OCI-LY3 (cell line): ENCODE data around the gene POLN.

Source experiments
- H2AFZ ChIP-seq: fragments of 200-600, 300-600 bp; shearing (Covaris generic); 2 replicates; pipeline ENCODE4 v1.6.0; 2014; ENCODE audit warnings: antibody characterized with exemption, low read depth, low read length
- H3K27ac ChIP-seq: fragments of 200-600, 300-600 bp; sonication (generic); 2 replicates; pipeline ENCODE4 v1.5.1; 2014; ENCODE audit warnings: mild to moderate bottlenecking, low read length, moderate library complexity, mixed read lengths
- H3K27me3 ChIP-seq: fragments of 200-600, 300-600 bp; sonication (generic); 2 replicates; pipeline ENCODE4 v1.6.1; 2014; ENCODE audit warnings: low read depth, low read length, mixed read lengths
- H3K36me3 ChIP-seq: fragments of 200-600, 300-600 bp; sonication (generic); replicated peaks from 2 replicates; pipeline ENCODE3; 2014; ENCODE audit warnings: low read depth, low read length, mixed read lengths
- H3K4me1 ChIP-seq: fragments of 300-600, 200-600 bp; sonication (generic); 2 replicates; pipeline ENCODE4 v1.6.1; 2014; ENCODE audit warnings: low read length, mixed read lengths
- H3K4me2 ChIP-seq: fragments of 200-600, 300-600 bp; sonication (generic); 2 replicates; pipeline ENCODE4 v1.6.1; 2014; ENCODE audit warnings: low read length, mixed read lengths
- H3K4me3 ChIP-seq: fragments of 300-600, 200-600 bp; sonication (generic); 2 replicates; pipeline ENCODE4 v1.5.1; 2014; ENCODE audit warnings: antibody characterized with exemption, mild to moderate bottlenecking, low read length, moderate library complexity
- H3K79me2 ChIP-seq: fragments of 300-600, 200-600 bp; shearing (Covaris generic); 2 replicates; pipeline ENCODE4 v1.6.1; 2014; ENCODE audit warnings: mild to moderate bottlenecking, low read length, mixed read lengths
- H3K9ac ChIP-seq: fragments of 300-600, 200-600 bp; shearing (Covaris generic); 2 replicates; pipeline ENCODE4 v1.6.0; 2014; ENCODE audit warnings: mild to moderate bottlenecking, low read length, moderate library complexity
- H3K9me3 ChIP-seq: fragments of 200-600, 300-600 bp; shearing (Covaris generic); 2 replicates; pipeline ENCODE4 v1.6.1; 2014; ENCODE audit warnings: low read length, mixed read lengths; ENCODE audit not compliant: insufficient read depth
- H4K20me1 ChIP-seq: fragments of 200-600, 300-600 bp; sonication (generic); 2 replicates; pipeline ENCODE4 v1.6.1; 2016; ENCODE audit warnings: low read length, mixed read lengths; ENCODE audit not compliant: insufficient read depth
- EZH2phosphoT487 ChIP-seq: fragments of 200-600 bp; shearing (Covaris generic); IDR thresholded peaks from 2 replicates; pipeline ENCODE4 v1.6.1; 2018; ENCODE audit warnings: antibody characterized with exemption, mixed run types, low read depth
- TF ChIP-seq, protein P1 (sequence below): fragments of 200-600, 300-600 bp; sonication (generic); IDR thresholded peaks from 2 replicates; pipeline ENCODE4 v1.5.1; 2014; ENCODE audit warnings: antibody characterized with exemption, low read length, low read depth

Gene POLN

DNA sequence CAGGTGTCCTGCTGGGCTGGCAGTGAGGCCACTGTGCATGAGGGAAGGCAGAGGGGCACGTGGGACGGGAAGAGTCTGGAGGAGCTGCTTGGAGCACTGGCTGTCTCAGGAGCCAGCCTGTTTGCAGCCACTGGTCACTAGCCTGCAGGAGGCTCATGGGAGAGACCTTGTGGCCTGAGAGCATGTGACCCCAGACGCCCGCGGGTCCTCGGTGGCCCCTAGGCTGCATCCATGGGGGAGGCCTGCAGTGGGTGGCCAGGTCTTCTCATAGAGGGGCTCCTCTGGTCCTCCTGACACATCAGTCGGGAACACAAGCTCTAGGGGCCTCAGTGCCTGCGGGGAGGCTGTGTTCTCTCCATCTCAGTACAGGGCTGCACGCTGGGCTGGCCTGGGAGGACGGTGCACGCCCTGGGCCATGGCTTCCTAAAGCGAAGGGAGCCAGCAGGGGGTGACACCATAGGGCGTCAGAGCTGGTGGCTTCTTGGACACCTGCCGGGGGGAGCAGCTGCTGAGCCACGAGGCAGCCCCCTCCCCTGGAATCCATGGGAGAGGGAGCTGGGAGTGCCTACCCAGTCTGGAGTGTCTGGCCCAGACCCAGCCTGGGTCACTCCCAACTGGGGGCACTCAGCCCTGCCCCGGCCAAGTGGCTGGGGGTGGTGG lies 170.5 kb downstream of the POLN start:
- Histone ChIP-seq H4K20me1 (peaks cover 11% of the 10 kb centered on the region; the same call in 1 of the 2 replicates), H3K9ac (no peak overlapping the region), H2AFZ (no peak overlapping the region), H3K27me3 (no peaks in the 10 kb centered on the region), H3K27ac (no peak overlapping the region), H3K4me3 (no peak overlapping the region), H3K4me2 (no peak overlapping the region), H3K36me3 (peaks cover 7% of the 10 kb centered on the region), H3K9me3 (no peaks in the 10 kb centered on the region), H3K79me2 (no peaks in the 10 kb centered on the region), H3K4me1 (no peaks in the 10 kb centered on the region)
- TF ChIP-seq, protein P1, sequence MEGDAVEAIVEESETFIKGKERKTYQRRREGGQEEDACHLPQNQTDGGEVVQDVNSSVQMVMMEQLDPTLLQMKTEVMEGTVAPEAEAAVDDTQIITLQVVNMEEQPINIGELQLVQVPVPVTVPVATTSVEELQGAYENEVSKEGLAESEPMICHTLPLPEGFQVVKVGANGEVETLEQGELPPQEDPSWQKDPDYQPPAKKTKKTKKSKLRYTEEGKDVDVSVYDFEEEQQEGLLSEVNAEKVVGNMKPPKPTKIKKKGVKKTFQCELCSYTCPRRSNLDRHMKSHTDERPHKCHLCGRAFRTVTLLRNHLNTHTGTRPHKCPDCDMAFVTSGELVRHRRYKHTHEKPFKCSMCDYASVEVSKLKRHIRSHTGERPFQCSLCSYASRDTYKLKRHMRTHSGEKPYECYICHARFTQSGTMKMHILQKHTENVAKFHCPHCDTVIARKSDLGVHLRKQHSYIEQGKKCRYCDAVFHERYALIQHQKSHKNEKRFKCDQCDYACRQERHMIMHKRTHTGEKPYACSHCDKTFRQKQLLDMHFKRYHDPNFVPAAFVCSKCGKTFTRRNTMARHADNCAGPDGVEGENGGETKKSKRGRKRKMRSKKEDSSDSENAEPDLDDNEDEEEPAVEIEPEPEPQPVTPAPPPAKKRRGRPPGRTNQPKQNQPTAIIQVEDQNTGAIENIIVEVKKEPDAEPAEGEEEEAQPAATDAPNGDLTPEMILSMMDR: no peak
- TF ChIP-seq EZH2phosphoT487: no peak

DNA sequence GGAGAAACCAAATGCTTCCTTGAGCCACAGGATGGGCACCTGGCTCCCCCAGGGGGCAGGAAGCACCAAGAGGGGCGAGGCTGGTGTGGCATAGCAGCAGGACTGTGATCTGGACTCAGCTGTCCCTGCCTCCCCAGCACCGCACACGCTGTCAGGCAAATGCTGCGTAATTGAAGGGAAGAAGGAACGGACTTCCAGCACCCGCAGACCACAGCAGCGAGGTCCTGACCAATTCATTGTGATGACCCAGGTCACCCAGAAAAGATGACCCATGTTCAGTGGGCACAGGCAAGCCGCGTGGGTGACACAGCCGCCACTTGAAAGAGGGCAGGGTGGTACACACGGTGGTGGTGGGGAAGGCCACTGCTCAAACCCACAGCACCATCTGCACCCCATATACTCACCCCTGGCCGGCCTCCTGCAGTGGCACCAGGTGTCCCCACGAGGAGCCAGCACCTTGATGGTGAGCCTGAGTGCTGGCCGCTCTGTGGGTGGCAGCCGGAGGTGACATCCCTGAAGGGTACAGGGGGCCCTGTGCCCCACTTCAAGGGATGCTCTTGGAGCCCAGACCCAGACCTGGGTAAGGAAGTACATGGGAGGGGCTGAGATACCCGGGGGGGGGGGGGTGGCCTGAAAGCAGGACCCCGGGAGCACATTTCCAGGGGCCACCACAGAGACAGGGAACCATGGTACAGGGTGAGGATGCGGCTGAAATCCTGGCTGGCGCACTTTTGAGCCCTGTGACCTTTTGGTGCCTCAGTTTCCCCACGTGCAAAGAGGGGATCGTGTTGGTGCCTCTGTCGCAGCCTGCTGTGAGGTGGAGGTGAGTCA lies 171.3 kb downstream of the POLN start:
- no peaks in the 10 kb centered on the region for H3K79me2 ChIP-seq
- H3K27ac ChIP-seq: no peak overlapping the region
- no peak overlapping the region for H3K9ac ChIP-seq
- peaks cover 11% of the 10 kb centered on the region; the same call in 1 of the 2 replicates for H4K20me1 ChIP-seq
- TF ChIP-seq EZH2phosphoT487: no peak
- TF ChIP-seq, protein P1: no peak
- H3K27me3 ChIP-seq: no peaks in the 10 kb centered on the region
- peaks cover 7% of the 10 kb centered on the region for H3K36me3 ChIP-seq
- no peaks in the 10 kb centered on the region for H3K9me3 ChIP-seq
- H3K4me3 ChIP-seq: no peak overlapping the region
- H2AFZ ChIP-seq: no peak overlapping the region
- H3K4me1 ChIP-seq: no peaks in the 10 kb centered on the region
- no peak overlapping the region for H3K4me2 ChIP-seq

DNA sequence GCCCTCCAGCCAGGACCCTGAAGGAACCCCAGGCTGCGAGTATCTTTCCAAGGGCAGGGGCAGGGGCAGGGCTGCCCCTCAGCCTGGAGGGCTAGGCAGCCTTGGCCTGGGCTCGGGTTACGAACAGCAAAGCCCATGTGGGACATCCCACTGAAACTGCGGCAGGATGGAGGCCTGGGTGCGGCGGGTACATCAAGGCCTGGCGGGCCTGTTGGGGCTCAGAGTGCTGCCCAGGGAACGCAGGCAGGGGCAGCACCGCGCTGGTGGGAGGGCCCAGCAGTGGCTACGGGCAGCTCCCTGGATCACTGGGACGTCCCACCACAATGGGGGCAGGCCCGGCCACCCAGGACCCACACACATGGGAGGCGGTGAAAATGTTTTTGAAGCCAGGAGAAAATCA lies 171.9 kb downstream of the POLN start:
- Histone ChIP-seq H2AFZ (no peak overlapping the region), H3K27me3 (no peaks in the 10 kb centered on the region), H4K20me1 (peaks cover 11% of the 10 kb centered on the region; the same call in 1 of the 2 replicates), H3K79me2 (no peaks in the 10 kb centered on the region), H3K36me3 (peaks cover 9% of the 10 kb centered on the region), H3K4me1 (no peaks in the 10 kb centered on the region), H3K9ac (no peak overlapping the region), H3K27ac (no peak overlapping the region), H3K9me3 (no peaks in the 10 kb centered on the region), H3K4me3 (no peak overlapping the region), H3K4me2 (no peak overlapping the region)
- TF ChIP-seq, protein P1: no peak
- no peak for TF ChIP-seq EZH2phosphoT487

GRCh38 chr4:2069161-2069971 lies 172.6 kb downstream of the POLN start:
- Histone ChIP-seq H3K4me1 (no peaks in the 10 kb centered on the region), H3K4me3 (no peak overlapping the region), H4K20me1 (peaks cover 14% of the 10 kb centered on the region; the same call in 1 of the 2 replicates), H3K9me3 (no peaks in the 10 kb centered on the region), H3K4me2 (no peak overlapping the region), H3K27ac (no peak overlapping the region), H3K27me3 (no peaks in the 10 kb centered on the region), H3K36me3 (peaks cover 9% of the 10 kb centered on the region), H3K79me2 (no peaks in the 10 kb centered on the region; the same call in 1 of the 2 replicates), H2AFZ (no peak overlapping the region), H3K9ac (no peak overlapping the region)
- TF ChIP-seq, protein P1: no peak
- TF ChIP-seq EZH2phosphoT487: no peak
